Esophagus muscularis mucosa (tissue), 4 donors: ENCODE results near the gene ATP10A.

Source experiments
- CTCF ChIP-seq, 3 experiments: fragments of 200-600 bp in 2 of 3; fragments of 450-650 bp in 1 of 3; sonication (generic) in 2 of 3; IDR thresholded peaks; one replicate each; pipeline ENCODE4 v1.5.1; 2017 to 2019; ENCODE audit warnings: antibody characterized with exemption in 3 of 3, mild to moderate bottlenecking in 2 of 3, moderate library complexity in 1 of 3
- EP300 ChIP-seq: sonication (generic); formaldehyde crosslinking; IDR thresholded peaks from one replicate; pipeline ENCODE4 v1.6.1; 2017; ENCODE audit warnings: antibody characterized with exemption
- POLR2A ChIP-seq: fragments of 450-650 bp; IDR thresholded peaks from one replicate; pipeline ENCODE4 v1.6.1; 2017; ENCODE audit warnings: antibody characterized with exemption, moderate library complexity, mild to moderate bottlenecking, low read depth
- POLR2AphosphoS5 ChIP-seq, 2 donors: sonication (generic); formaldehyde crosslinking; IDR thresholded peaks; one replicate each; pipeline ENCODE4 v1.6.1; 2017; ENCODE audit warnings: antibody characterized with exemption in 2 of 2

- TF ChIP-seq POLR2A = no peak
- TF ChIP-seq CTCF (IDR thresholded peaks at IDR 0.05) = no peak
- TF ChIP-seq EP300 = no peak
- no peak for TF ChIP-seq POLR2AphosphoS5 (IDR thresholded peaks at IDR 0.05)
Observed at GRCh38 chr15:25912035-25912434, 48.9 kb upstream of the ATP10A start.
